Lung (tissue), 12 donors: ENCODE data around the gene RNF2. TPM values are rescaled to one million over a fixed set of nuclear protein-coding genes. Genes with fewer than 3 reads are reported as not detected.
"Not testable (repeated sequence)": the region's sequence is repeated elsewhere in the genome, so short reads cannot be mapped to it uniquely, and the experiment has no call there.

Experiments
- ATAC-seq: fragments of 200-7000 bp; cut with Tn5 transposase; one replicate; pipeline ENCODE4 v1.9.1; 2020; ENCODE audit warnings: moderate number of reproducible peaks; ENCODE audit not compliant: insufficient read depth, low FRiP score
- DNase-seq, 3 donors: peaks; one replicate each; pipeline ENCODE4 v3.0.0-alpha.2; 2013 to 2017
- H3K27ac ChIP-seq, 2 donors: one replicate each; pipeline ENCODE4 v1.5.1; 2013; ENCODE audit warnings: mild to moderate bottlenecking in 2 of 2, moderate library complexity in 2 of 2, control low read depth in 1 of 2, inconsistent platforms in 1 of 2, low read depth in 1 of 2, low read length in 1 of 2
- H3K27me3 ChIP-seq, 3 donors: one replicate each; pipeline ENCODE4 v1.5.1; 2013; ENCODE audit warnings: low read length in 2 of 3; ENCODE audit not compliant: control insufficient read depth in 3 of 3, insufficient read depth in 3 of 3
- H3K36me3 ChIP-seq, 4 donors: one replicate each; pipeline ENCODE4 v1.5.1; 2013; ENCODE audit warnings: low read length in 4 of 4, mild to moderate bottlenecking in 1 of 4, moderate library complexity in 1 of 4; ENCODE audit not compliant: control insufficient read depth in 4 of 4, insufficient read depth in 4 of 4
- H3K4me1 ChIP-seq, 5 donors: one replicate each; pipeline ENCODE4 v1.5.1; 2013; ENCODE audit warnings: low read length in 5 of 5, mild to moderate bottlenecking in 2 of 5, moderate library complexity in 1 of 5; ENCODE audit not compliant: control insufficient read depth in 5 of 5, insufficient read depth in 5 of 5
- H3K4me3 ChIP-seq: one replicate; pipeline ENCODE4 v1.5.1; 2013; ENCODE audit warnings: mild to moderate bottlenecking, control low read depth, moderate library complexity
- H3K9ac ChIP-seq, 2 donors: one replicate each; pipeline ENCODE4 v1.5.1; 2013; ENCODE audit warnings: low read length in 2 of 2, control low read depth in 1 of 2; ENCODE audit not compliant: insufficient read depth in 1 of 2
- H3K9me3 ChIP-seq, 4 donors: one replicate each; pipeline ENCODE4 v1.5.1; 2013; ENCODE audit warnings: low read length in 3 of 4, mild to moderate bottlenecking in 1 of 4, moderate library complexity in 1 of 4; ENCODE audit not compliant: control insufficient read depth in 4 of 4, insufficient read depth in 3 of 4
- WGBS, 2 donors: extraction: QIAGEN DNeasy Blood & Tissue Kit; methylation state at CpG; one replicate each; pipeline ENCODE4 v1.1.7; 2013; 5-methylcytosine and 5-hydroxymethylcytosine counted together
- polyA plus RNA-seq, 2 donors: library from polyadenylated mRNA; stranded (reverse); fragments of 200-250 nt; gene quantifications; one replicate each; pipeline ENCODE4 v1.2.1, GENCODE V29; 2013
- total RNA-seq, 2 donors: library from RNA; depleted of rRNA in 1 of 2; stranded (reverse); fragments of >200 nt in 1 of 2; gene quantifications; one replicate each; pipeline ENCODE4 v1.2.1, GENCODE V29; 2014 to 2021
- TF ChIP-seq, protein P1 (sequence below): IDR thresholded peaks from 2 replicates; pipeline ENCODE4 v1.5.1; 2012; ENCODE audit warnings: mild to moderate bottlenecking; ENCODE audit errors: control extremely low read depth, extremely low read depth
- donor health status: control.
- donor health status: control.
- donor health status: Bipolar disorder and iron deficiency.
- donor health status: healthy.
- donor health status: DM: yes; HTN: yes; CAD: no.

Gene RNF2
- total and polyA plus RNA-seq, 4 donors, result 4.7 to 31.5 (median 12.2) TPM

DNA sequence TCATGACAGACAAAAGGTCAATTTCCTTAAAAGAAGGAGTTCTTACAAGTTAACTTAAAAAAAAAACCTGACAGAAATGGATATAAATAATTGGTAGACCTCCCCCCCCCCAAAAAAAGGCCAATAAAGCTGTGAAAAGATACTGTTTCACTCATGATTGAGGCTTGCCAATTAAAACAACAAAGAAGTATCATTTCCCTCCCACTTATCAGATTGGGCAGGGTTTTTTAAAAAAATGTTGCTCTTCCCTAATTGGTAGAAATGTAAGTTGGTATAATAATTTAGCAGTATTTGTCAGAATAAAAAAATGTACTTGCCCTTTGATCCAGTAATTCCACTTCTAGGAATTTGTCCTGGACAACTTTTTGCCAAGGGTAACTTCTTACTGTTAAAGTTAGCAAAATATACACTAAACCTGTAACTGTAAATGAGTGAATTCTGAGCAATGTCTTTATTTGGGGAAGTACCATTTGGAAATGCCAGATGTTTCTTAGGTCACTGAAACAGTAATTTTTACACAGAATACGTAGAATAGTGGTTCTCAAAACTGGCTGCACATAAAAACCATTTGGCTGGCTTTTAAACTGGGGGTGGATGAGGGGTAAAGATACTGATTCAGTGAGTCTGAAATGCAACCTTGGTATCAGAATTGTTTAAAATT is 17.5 kb downstream of the RNF2 start:
- Histone ChIP-seq H3K4me3 (no peak overlapping the region), H3K9ac (no peak overlapping the region), H3K27me3 (no peaks in the 10 kb centered on the region), H3K9me3 (peaks cover 0 to 2% (median 0%) of the 10 kb centered on the region in 4 donors), H3K27ac (no peak overlapping the region), H3K4me1 (peaks cover 0 to 9% (median 3%) of the 10 kb centered on the region in 5 donors), H3K36me3 (no peaks in the 10 kb centered on the region)
- no peak for ATAC-seq
- 21 to 72% methylated on average over 1 of the region's 1 CpG for WGBS, 2 donors
- TF ChIP-seq, protein P1, sequence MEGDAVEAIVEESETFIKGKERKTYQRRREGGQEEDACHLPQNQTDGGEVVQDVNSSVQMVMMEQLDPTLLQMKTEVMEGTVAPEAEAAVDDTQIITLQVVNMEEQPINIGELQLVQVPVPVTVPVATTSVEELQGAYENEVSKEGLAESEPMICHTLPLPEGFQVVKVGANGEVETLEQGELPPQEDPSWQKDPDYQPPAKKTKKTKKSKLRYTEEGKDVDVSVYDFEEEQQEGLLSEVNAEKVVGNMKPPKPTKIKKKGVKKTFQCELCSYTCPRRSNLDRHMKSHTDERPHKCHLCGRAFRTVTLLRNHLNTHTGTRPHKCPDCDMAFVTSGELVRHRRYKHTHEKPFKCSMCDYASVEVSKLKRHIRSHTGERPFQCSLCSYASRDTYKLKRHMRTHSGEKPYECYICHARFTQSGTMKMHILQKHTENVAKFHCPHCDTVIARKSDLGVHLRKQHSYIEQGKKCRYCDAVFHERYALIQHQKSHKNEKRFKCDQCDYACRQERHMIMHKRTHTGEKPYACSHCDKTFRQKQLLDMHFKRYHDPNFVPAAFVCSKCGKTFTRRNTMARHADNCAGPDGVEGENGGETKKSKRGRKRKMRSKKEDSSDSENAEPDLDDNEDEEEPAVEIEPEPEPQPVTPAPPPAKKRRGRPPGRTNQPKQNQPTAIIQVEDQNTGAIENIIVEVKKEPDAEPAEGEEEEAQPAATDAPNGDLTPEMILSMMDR, result no peak
- no peak for DNase-seq

DNA sequence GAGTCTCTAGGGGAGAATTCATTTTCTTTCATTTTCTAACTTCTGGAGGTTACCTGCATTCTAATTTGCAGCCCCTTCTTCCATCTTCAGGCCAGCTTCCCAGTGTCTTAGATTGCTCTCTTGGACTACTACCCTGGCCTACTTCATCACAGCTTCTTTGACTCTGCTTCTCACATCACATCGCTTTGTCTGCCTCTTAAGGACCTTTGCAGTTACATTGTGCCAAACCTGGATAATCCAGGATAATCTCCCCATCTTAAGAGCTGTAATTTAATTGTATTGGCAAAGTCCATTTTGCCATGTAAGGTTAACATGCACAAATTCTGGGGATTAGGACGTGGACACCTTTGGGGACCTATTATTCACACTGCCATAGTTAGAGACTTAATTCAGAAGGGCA is 18.4 kb downstream of the RNF2 start:
- H3K4me1 ChIP-seq, result peaks cover 0 to 12% (median 2%) of the 10 kb centered on the region in 5 donors
- 95 to 97% methylated on average over 2 of the region's 2 CpGs for WGBS, 2 donors
- TF ChIP-seq, protein P1, result no peak
- no peak overlapping the region for H3K4me3 ChIP-seq
- no peak overlapping the region for H3K27ac ChIP-seq
- DNase-seq, result no peak
- no peaks in the 10 kb centered on the region for H3K36me3 ChIP-seq
- H3K27me3 ChIP-seq, result no peaks in the 10 kb centered on the region
- no peak for ATAC-seq
- H3K9me3 ChIP-seq, result peaks cover 0 to 2% (median 0%) of the 10 kb centered on the region in 4 donors
- H3K9ac ChIP-seq, result no peak overlapping the region

DNA sequence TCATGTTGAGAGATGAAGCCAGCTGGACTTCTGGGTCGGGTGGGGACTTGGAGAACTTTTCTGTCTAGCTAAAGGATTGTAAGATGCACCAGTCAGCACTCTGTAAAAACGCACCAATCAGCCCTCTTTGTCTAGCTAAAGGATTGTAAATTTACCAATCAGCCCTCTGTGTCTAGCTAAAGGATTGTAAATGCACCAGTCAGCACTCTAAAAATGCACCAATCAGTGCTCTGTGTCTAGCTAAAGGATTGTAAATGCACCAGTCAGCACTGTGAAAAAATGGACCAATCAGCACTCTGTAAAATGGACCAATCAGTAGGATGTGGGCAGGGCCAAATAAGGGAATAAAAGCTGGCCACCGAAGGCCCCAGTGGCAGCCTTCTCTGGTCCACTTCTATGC is 19.6 kb downstream of the RNF2 start:
- not testable (repeated sequence) for ATAC-seq, H3K27ac ChIP-seq, H3K36me3 ChIP-seq, DNase-seq, H3K4me3 ChIP-seq, H3K9ac ChIP-seq, H3K9me3 ChIP-seq, H3K4me1 ChIP-seq, H3K27me3 ChIP-seq
- WGBS, 2 donors, result 95 to 97% methylated on average over 3 of the region's 3 CpGs

DNA sequence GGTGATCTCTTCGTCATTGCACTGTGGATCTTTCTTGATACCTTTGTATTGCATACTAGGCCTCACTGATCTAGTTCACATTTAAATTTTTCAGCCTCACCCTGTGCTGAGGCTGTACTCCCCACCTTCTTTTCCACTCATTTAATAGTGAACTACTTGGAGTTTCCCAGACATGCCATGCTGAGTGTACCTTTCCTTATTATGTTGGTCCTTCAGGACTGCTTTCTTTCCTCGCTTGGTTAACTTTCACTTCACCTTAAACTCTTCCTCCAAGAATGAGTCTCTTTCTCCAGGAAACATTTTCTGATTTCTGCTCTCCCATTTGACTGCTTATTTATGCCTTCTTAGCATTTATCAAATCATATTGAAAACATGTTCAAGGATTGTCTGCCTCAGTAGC is 20.8 kb downstream of the RNF2 start:
- H3K27me3 ChIP-seq, result no peaks in the 10 kb centered on the region
- H3K9me3 ChIP-seq, result peaks cover 0 to 2% (median 0%) of the 10 kb centered on the region in 4 donors
- no peak overlapping the region for H3K27ac ChIP-seq
- H3K4me3 ChIP-seq, result no peak overlapping the region
- no peak for DNase-seq
- no peak overlapping the region for H3K9ac ChIP-seq
- peaks cover 0 to 10% (median 0%) of the 10 kb centered on the region in 5 donors for H3K4me1 ChIP-seq
- H3K36me3 ChIP-seq, result no peaks in the 10 kb centered on the region
- 93 to 95% methylated on average over 2 of the region's 2 CpGs for WGBS, 2 donors
- TF ChIP-seq, protein P1, result no peak
- ATAC-seq, result no peak
